Smooth muscle cell (in vitro differentiated cells): ENCODE results near the gene ALDH1L2. TPM values are rescaled to one million over a fixed set of nuclear protein-coding genes. Genes with fewer than 3 reads are reported as not detected.

ENCODE experiments used
- DNase-seq: peaks from one replicate; lab custom pipeline; 2025; ENCODE audit not compliant: unreplicated experiment; lab: John Stamatoyannopoulos, UW
- H2AFZ ChIP-seq: fragments of 200-600 bp; sonication (generic); 2 replicates; pipeline ENCODE4 v1.6.0; 2016; ENCODE audit warnings: antibody characterized with exemption, low read depth, mild to moderate bottlenecking
- H3F3A ChIP-seq: fragments of 200-600 bp; sonication (generic); 2 replicates; pipeline ENCODE4 v1.6.0; 2017; ENCODE audit warnings: antibody characterized with exemption, low read depth
- H3K27ac ChIP-seq: fragments of 200-600 bp; sonication (generic); 2 replicates; pipeline ENCODE4 v1.5.1; 2016; ENCODE audit warnings: low read depth, mild to moderate bottlenecking
- H3K27me3 ChIP-seq: fragments of 200-600 bp; sonication (generic); 2 replicates; pipeline ENCODE4 v1.6.1; 2016; ENCODE audit warnings: low read depth, mild to moderate bottlenecking
- H3K36me3 ChIP-seq: fragments of 200-600 bp; sonication (generic); 2 replicates; pipeline ENCODE4 v1.5.1; 2016; ENCODE audit warnings: low read depth
- H3K4me1 ChIP-seq: fragments of 200-600 bp; sonication (generic); 2 replicates; pipeline ENCODE4 v1.5.1; 2016; ENCODE audit warnings: low read depth
- H3K4me2 ChIP-seq: fragments of 200-600 bp; sonication (generic); 2 replicates; pipeline ENCODE4 v1.6.0; 2016; ENCODE audit warnings: mild to moderate bottlenecking
- H3K4me3 ChIP-seq: fragments of 200-600 bp; sonication (generic); 2 replicates; pipeline ENCODE4 v1.5.1; 2016; ENCODE audit warnings: mild to moderate bottlenecking
- H3K79me2 ChIP-seq: fragments of 200-600 bp; sonication (generic); 2 replicates; pipeline ENCODE4 v1.6.0; 2016; ENCODE audit warnings: low read depth, mild to moderate bottlenecking
- H3K9ac ChIP-seq: fragments of 200-600 bp; sonication (generic); 2 replicates; pipeline ENCODE4 v1.6.0; 2016; ENCODE audit warnings: low read depth
- H3K9me3 ChIP-seq: fragments of 200-600 bp; sonication (generic); replicated peaks from 2 replicates; pipeline ENCODE4 v1.5.1; 2016; ENCODE audit warnings: low read depth
- H4K20me1 ChIP-seq: fragments of 200-600 bp; sonication (generic); 2 replicates; pipeline ENCODE4 v1.6.0; 2016; ENCODE audit warnings: low read depth
- CTCF ChIP-seq: fragments of 200-600 bp; sonication (generic); IDR thresholded peaks from 2 replicates; pipeline ENCODE4 v1.5.1; 2017; ENCODE audit warnings: borderline replicate concordance, mild to moderate bottlenecking, antibody characterized with exemption; ENCODE audit not compliant: insufficient read depth, poor library complexity, severe bottlenecking
- WGBS: methylation state at CpG from one replicate; pipeline ENCODE4 v1.1.7; 2016; ENCODE audit warnings: low lambda C conversion rate; 5-methylcytosine and 5-hydroxymethylcytosine counted together
- polyA plus RNA-seq: library from polyadenylated mRNA; unstranded; fragments of >200 nt; fragmentation: Nextera tagmentation; extraction: Ambion mirVana; gene quantifications from 2 replicates; pipeline ENCODE4 v1.2.1, GENCODE V29; 2016
- total RNA-seq: library from RNA; depleted of rRNA; stranded (reverse); fragments of >200 nt; gene quantifications from 2 replicates; pipeline ENCODE4 v1.2.3, GENCODE V29; 2014

ALDH1L2 gene
- total and polyA plus RNA-seq, 2 experiments from 2014 or later, result 25.3 to 28.1 TPM

GRCh38 chr12:105020241-105020962 is 63.9 kb downstream of the ALDH1L2 start:
- H4K20me1 ChIP-seq, result no peaks in the 10 kb centered on the region
- H3K4me1 ChIP-seq, result no peaks in the 10 kb centered on the region
- H3K9me3 ChIP-seq, result no peaks in the 10 kb centered on the region
- H3K27ac ChIP-seq, result no peak overlapping the region
- WGBS, result 72% methylated on average over 3 of the region's 3 CpGs
- no peaks in the 10 kb centered on the region for H3K36me3 ChIP-seq
- H3F3A ChIP-seq, result no peaks in the 10 kb centered on the region
- no peak for TF ChIP-seq CTCF
- no peak overlapping the region for H3K4me2 ChIP-seq
- H3K4me3 ChIP-seq, result no peak overlapping the region
- no peaks in the 10 kb centered on the region for H3K27me3 ChIP-seq
- no peak overlapping the region for H3K9ac ChIP-seq
- DNase-seq, result no peak
- no peak overlapping the region for H2AFZ ChIP-seq
- H3K79me2 ChIP-seq, result no peaks in the 10 kb centered on the region

DNA sequence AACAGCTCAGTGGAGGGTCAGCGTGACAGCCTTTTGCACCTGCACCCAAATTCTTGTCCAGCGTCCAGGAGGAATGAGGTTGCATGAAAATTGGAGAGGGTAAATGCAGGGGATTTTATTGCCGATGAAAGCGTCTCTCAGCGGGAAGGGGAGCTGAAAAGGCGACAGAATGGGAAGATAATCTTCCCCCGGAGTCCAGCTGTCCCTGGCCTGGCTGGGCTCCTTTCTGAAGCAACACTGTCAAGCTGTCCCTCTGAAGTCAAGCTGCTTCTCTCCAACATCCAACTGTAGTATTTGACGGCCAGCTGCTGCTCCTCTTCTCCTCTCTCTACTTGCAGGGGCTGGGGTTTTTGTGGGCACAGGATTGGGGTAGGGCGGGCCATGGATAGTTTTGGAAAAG is 65.5 kb downstream of the ALDH1L2 start:
- Histone ChIP-seq H3K9me3 (no peaks in the 10 kb centered on the region), H3K4me1 (no peaks in the 10 kb centered on the region), H4K20me1 (no peaks in the 10 kb centered on the region), H3K36me3 (no peaks in the 10 kb centered on the region), H3K9ac (no peak overlapping the region), H3K79me2 (no peaks in the 10 kb centered on the region), H2AFZ (no peak overlapping the region), H3K4me2 (no peak overlapping the region), H3K4me3 (no peak overlapping the region), H3K27ac (no peak overlapping the region), H3F3A (no peaks in the 10 kb centered on the region), H3K27me3 (no peaks in the 10 kb centered on the region)
- DNase-seq, result no peak
- 79% methylated on average over 9 of the region's 9 CpGs for WGBS
- TF ChIP-seq CTCF, result no peak

- no peaks in the 10 kb centered on the region for H4K20me1 ChIP-seq
- no peak overlapping the region for H2AFZ ChIP-seq
- TF ChIP-seq CTCF, result no peak
- H3K27me3 ChIP-seq, result no peaks in the 10 kb centered on the region
- H3K9ac ChIP-seq, result no peak overlapping the region
- no peak overlapping the region for H3K4me3 ChIP-seq
- H3K9me3 ChIP-seq, result no peaks in the 10 kb centered on the region
- no peaks in the 10 kb centered on the region for H3K4me1 ChIP-seq
- DNase-seq, result no peak
- no peak overlapping the region for H3K4me2 ChIP-seq
- no peaks in the 10 kb centered on the region for H3K79me2 ChIP-seq
- no peak overlapping the region for H3K27ac ChIP-seq
- H3F3A ChIP-seq, result no peaks in the 10 kb centered on the region
- 98% methylated on average over 4 of the region's 4 CpGs for WGBS
- no peaks in the 10 kb centered on the region for H3K36me3 ChIP-seq
Measured at GRCh38 chr12:105018012-105018411, 66.2 kb downstream of the ALDH1L2 start.

DNA sequence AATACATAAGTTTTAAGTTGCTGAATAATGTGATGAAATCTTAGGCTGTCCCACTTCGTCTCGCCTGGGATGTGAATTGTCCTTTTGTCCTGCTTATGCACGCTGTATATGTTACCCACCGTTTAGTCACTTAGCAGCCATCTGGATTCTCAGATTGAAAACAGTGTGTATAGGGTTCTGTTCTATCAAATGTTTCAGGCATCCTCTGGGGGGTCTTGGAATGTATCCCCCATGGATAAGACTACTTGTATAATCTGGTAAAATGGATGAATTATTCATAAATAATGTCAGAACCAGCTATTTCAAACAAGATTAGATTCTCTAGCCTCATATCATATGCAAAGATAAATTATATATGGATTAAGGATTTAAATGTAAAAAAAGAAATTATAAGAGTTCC is 68.7 kb downstream of the ALDH1L2 start:
- no peak overlapping the region for H2AFZ ChIP-seq
- H3K36me3 ChIP-seq, result peaks cover 3% of the 10 kb centered on the region
- H3K27me3 ChIP-seq, result no peaks in the 10 kb centered on the region
- no peaks in the 10 kb centered on the region for H3K4me1 ChIP-seq
- H3K9ac ChIP-seq, result no peak overlapping the region
- no peaks in the 10 kb centered on the region for H4K20me1 ChIP-seq
- DNase-seq, result no peak
- WGBS, result 99% methylated on average over 4 of the region's 4 CpGs
- TF ChIP-seq CTCF, result no peak
- no peaks in the 10 kb centered on the region for H3K9me3 ChIP-seq
- H3K4me2 ChIP-seq, result no peak overlapping the region
- H3K27ac ChIP-seq, result no peak overlapping the region
- H3K79me2 ChIP-seq, result no peaks in the 10 kb centered on the region
- H3F3A ChIP-seq, result no peaks in the 10 kb centered on the region
- H3K4me3 ChIP-seq, result no peak overlapping the region
